Measurements from ENCODE around the gene ENTPD2.

ENTPD2 gene

DNA sequence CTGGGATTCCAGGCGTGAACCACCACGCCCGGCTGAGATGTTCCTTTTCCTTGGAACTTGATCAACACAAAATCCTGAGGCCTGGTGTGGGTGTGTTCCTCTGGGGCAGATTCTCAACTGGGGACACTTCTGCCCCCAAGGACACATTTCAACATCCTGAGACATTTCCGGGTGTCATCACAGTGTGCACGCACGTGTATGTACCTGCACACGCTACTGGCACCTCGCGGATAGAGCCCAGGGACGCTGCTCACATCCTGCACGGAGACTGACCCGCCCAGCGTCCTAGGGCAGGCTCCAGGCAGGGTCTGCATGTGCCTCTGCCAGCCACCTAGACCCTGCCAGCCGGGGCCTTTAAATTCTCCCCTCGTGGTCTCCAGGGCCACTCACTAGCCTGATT is 8.5 kb upstream of the ENTPD2 start:
- Histone ChIP-seq H3K4me3 (ENCODE audit: low read depth, low read length) (no peak overlapping the region), H3K9ac (ENCODE audit: low read length) (no peak overlapping the region), H3K9me3 (ENCODE audit: control insufficient read depth, insufficient read depth, low read depth, low read length) (no peaks in the 10 kb centered on the region), H3K27ac (ENCODE audit: low read depth, low read length) (no peak overlapping the region), H3K27me3 (ENCODE audit: control insufficient read depth, insufficient read depth, low read length) (peaks cover 6% of the 10 kb centered on the region; the same call in 1 of the 2 replicates), H3K4me1 (ENCODE audit: control insufficient read depth, insufficient read depth, low read length) (peaks cover 3% of the 10 kb centered on the region; the same call in 1 of the 2 replicates), H3K36me3 (ENCODE audit: control insufficient read depth, insufficient read depth, low read length) (peaks cover 23% of the 10 kb centered on the region)

- Histone ChIP-seq H3K9ac (ENCODE audit: low read length) (no peak overlapping the region), H3K4me3 (ENCODE audit: low read depth, low read length) (no peak overlapping the region), H3K9me3 (ENCODE audit: control insufficient read depth, insufficient read depth, low read depth, low read length) (no peaks in the 10 kb centered on the region), H3K27me3 (ENCODE audit: control insufficient read depth, insufficient read depth, low read length) (peaks cover 30% of the 10 kb centered on the region), H3K4me1 (ENCODE audit: control insufficient read depth, insufficient read depth, low read length) (peaks cover 18% of the 10 kb centered on the region), H3K27ac (ENCODE audit: low read depth, low read length) (no peak overlapping the region), H3K36me3 (ENCODE audit: control insufficient read depth, insufficient read depth, low read length) (no peaks in the 10 kb centered on the region)
Observed at GRCh38 chr9:137058521-137059234, 4.8 kb upstream of the ENTPD2 start.

DNA sequence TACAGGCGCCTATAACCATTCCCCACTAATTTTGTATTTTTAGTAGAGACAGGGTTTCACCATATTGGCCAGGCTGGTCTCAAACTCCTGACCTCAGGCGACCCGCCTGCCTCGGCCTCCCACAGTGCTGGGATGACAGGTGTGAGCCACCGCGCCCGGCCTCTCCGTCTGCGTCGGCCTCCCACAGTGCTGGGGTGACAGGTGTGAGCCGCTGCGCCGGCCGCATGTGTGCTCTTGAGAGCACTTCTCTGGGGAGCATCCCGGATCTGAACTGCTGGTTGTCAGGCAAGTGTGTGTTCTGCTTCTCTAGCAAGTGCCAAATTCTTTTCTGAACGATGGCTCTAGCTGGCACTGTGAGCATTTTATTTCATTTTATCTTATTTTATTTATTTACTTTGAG is 3.7 kb upstream of the ENTPD2 start:
- no peaks in the 10 kb centered on the region for H3K9me3 ChIP-seq (ENCODE audit: control insufficient read depth, insufficient read depth, low read depth, low read length)
- no peaks in the 10 kb centered on the region for H3K36me3 ChIP-seq (ENCODE audit: control insufficient read depth, insufficient read depth, low read length)
- no peak overlapping the region for H3K4me3 ChIP-seq (ENCODE audit: low read depth, low read length)
- peaks cover 17% of the 10 kb centered on the region for H3K4me1 ChIP-seq (ENCODE audit: control insufficient read depth, insufficient read depth, low read length)
- no peak overlapping the region for H3K9ac ChIP-seq (ENCODE audit: low read length)
- H3K27ac ChIP-seq (ENCODE audit: low read depth, low read length), result no peak overlapping the region
- H3K27me3 ChIP-seq (ENCODE audit: control insufficient read depth, insufficient read depth, low read length), result peaks cover 42% of the 10 kb centered on the region

GRCh38 chr9:137056739-137057415 is 3.0 kb upstream of the ENTPD2 start:
- Histone ChIP-seq H3K9me3 (ENCODE audit: control insufficient read depth, insufficient read depth, low read depth, low read length) (no peaks in the 10 kb centered on the region), H3K4me1 (ENCODE audit: control insufficient read depth, insufficient read depth, low read length) (peaks cover 17% of the 10 kb centered on the region), H3K4me3 (ENCODE audit: low read depth, low read length) (no peak overlapping the region), H3K9ac (ENCODE audit: low read length) (no peak overlapping the region), H3K27ac (ENCODE audit: low read depth, low read length) (no peak overlapping the region), H3K27me3 (ENCODE audit: control insufficient read depth, insufficient read depth, low read length) (peaks cover 48% of the 10 kb centered on the region), H3K36me3 (ENCODE audit: control insufficient read depth, insufficient read depth, low read length) (no peaks in the 10 kb centered on the region)

DNA sequence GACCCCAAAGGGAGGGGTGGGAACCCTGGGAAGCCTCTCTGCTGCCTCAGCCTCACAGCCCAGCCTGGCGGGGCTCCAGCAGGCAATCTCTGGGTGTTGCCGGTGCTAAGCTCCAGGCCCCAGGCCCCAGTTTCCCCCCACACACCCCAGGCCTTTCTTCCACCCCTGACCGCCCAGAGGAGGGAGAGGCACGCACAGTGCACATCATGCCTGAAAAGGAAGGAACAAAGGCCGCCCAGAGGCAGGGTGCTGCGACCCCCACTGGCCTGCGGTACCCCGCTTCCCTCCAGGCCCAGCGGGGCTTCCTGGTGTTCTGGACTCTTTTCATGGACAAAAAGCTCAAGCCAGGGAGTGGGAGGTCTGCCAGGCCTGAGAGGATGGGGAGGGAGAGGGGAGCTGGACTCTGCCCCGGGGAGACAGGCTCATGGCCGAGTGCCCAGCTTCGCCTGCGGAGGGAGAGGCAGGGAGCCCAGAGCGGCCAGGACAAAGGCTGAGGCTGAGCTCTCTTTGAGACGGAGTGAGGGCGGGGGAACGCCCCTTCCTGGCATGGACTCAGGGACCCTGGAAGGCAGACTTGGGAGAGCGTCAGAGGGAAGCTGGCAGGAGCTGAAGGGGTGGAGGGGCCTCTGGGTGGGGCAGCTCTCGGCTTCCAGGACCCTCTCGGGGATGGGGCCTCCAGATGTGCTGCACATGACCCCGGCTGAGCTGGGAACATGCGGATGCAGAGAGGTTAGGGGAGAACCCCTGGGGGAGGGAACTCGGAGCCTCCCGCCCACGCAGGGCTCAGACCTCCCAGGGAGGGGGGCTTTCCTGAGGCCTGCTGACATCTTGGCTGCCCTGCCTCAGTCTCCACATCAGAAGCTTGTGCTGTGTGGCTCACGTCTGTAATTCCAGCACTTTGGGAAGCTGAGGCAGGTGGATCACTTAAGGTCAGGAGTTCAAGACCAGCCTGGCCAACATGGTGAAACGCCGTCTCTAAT is 1.8 kb upstream of the ENTPD2 start:
- Histone ChIP-seq H3K36me3 (ENCODE audit: control insufficient read depth, insufficient read depth, low read length) (no peaks in the 10 kb centered on the region), H3K4me1 (ENCODE audit: control insufficient read depth, insufficient read depth, low read length) (peaks cover 17% of the 10 kb centered on the region), H3K9ac (ENCODE audit: low read length) (no peak overlapping the region), H3K9me3 (ENCODE audit: control insufficient read depth, insufficient read depth, low read depth, low read length) (no peaks in the 10 kb centered on the region), H3K4me3 (ENCODE audit: low read depth, low read length) (no peak overlapping the region), H3K27me3 (ENCODE audit: control insufficient read depth, insufficient read depth, low read length) (peaks cover 60% of the 10 kb centered on the region), H3K27ac (ENCODE audit: low read depth, low read length) (no peak overlapping the region)

DNA sequence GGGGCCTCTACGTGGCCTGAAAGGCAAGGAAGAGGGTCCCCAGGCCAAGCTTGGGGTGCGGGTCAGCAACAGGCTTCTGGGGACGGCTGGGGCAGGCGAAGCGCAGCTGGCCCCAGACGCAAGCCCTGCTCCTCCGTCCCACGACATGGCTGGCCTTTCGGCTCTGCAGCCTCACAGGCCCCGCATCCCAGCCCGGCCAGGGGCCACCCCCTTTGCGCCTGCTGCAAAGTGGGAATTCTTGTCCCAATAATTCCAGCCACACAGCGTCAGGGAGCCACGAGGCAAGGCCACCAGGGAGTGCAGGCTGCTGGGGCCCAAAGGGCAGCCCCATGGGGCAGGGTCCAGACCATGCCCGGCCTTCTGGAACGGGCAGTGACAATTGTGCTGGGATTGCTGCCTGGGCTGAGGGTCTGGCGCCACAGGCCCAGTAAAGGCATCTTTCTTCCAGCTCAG is 1.1 kb upstream of the ENTPD2 start:
- Histone ChIP-seq H3K9me3 (ENCODE audit: control insufficient read depth, insufficient read depth, low read depth, low read length) (no peaks in the 10 kb centered on the region), H3K4me1 (ENCODE audit: control insufficient read depth, insufficient read depth, low read length) (peaks cover 17% of the 10 kb centered on the region), H3K36me3 (ENCODE audit: control insufficient read depth, insufficient read depth, low read length) (no peaks in the 10 kb centered on the region), H3K27me3 (ENCODE audit: control insufficient read depth, insufficient read depth, low read length) (peaks cover 68% of the 10 kb centered on the region), H3K4me3 (ENCODE audit: low read depth, low read length) (peak overlapping the region; percentile 62; the same call in 1 of the 2 replicates), H3K27ac (ENCODE audit: low read depth, low read length) (no peak overlapping the region), H3K9ac (ENCODE audit: low read length) (no peak overlapping the region)

DNA sequence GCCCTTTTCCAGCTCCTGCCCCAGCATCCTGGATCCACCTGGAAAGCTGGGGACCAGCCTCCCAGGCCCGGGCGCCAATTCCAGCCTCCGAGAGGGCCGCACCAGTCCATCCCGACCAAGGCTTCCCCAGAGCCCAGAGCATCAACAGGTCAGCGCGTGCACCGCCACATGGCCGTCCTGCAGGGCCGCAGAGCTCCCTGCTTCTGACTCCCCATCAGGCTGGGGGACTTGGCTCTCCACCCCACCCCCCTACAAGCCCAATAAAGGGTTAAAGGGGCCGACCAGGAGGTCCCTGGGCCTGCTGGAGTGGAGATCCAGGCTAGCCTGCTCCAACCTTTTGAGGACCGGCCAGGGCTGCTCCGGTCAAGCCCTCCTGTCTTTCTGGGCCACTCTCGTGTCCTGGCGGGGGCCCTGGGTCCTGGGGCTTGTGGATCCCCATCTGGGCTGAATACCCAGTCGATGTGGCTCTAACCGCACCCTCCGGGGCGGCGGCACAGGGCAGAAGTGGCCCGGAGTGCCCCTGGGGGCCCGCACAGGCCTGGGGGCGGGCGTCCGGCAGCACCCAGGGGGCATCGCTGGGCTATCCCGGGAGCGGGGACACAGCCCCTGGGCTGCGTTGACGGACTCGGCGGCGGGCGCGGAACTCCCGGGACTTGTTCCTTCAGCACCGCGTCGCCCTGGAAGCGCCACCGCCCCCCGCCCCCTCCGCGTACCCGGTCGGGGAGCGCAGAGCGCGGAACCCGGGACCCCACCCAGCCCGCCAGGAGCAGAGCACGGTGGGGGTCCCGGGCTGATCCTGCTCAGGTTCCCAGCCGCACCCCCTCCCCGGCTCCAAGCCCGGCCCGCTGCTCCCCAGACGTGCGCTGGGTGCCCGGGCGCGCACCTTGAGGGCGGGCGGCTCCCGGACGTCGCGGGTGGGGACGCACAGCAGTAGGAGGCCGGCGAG is 590 bp downstream of the ENTPD2 start:
- Histone ChIP-seq H3K9ac (ENCODE audit: low read length) (no peak overlapping the region), H3K4me1 (ENCODE audit: control insufficient read depth, insufficient read depth, low read length) (peaks cover 23% of the 10 kb centered on the region), H3K27me3 (ENCODE audit: control insufficient read depth, insufficient read depth, low read length) (peaks cover 77% of the 10 kb centered on the region), H3K4me3 (ENCODE audit: low read depth, low read length) (peak overlapping the region; percentile 62), H3K36me3 (ENCODE audit: control insufficient read depth, insufficient read depth, low read length) (no peaks in the 10 kb centered on the region), H3K9me3 (ENCODE audit: control insufficient read depth, insufficient read depth, low read depth, low read length) (no peaks in the 10 kb centered on the region), H3K27ac (ENCODE audit: low read depth, low read length) (no peak overlapping the region)

- Histone ChIP-seq H3K9me3 (ENCODE audit: control insufficient read depth, insufficient read depth, low read depth, low read length) (no peaks in the 10 kb centered on the region), H3K4me1 (ENCODE audit: control insufficient read depth, insufficient read depth, low read length) (peaks cover 23% of the 10 kb centered on the region), H3K9ac (ENCODE audit: low read length) (no peak overlapping the region), H3K27ac (ENCODE audit: low read depth, low read length) (no peak overlapping the region), H3K4me3 (ENCODE audit: low read depth, low read length) (no peak overlapping the region), H3K36me3 (ENCODE audit: control insufficient read depth, insufficient read depth, low read length) (no peaks in the 10 kb centered on the region), H3K27me3 (ENCODE audit: control insufficient read depth, insufficient read depth, low read length) (peaks cover 87% of the 10 kb centered on the region)
Observed at GRCh38 chr9:137052293-137052692, 1.6 kb downstream of the ENTPD2 start.

DNA sequence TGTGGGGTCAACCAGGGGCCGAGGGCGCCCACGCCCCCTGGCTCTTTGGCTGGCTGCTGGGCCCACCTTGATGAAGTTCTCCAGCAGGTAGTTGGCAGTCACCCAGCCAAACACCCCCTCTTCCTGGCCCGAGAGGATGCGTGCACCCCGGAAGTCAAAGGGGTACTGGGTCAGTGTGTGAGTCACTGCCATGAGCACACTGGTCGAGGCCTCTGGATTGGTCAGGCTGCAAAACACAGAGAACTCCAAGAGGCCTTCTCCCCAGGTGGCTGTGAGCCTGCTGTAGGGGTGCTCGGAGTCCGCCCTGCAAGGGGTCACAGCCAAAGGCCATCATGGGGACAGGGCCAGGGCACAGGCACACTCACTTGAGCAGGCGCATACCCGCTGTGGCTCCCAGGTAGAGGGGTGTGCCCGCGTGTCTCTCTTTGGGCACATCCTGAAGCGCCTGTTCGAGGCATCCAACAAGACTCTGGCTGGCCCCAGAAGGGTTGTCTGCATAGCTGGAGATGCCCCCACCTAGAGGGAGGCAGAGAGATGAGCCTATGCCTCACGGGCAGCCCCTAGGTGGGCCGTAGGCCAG is 2.6 kb downstream of the ENTPD2 start:
- H3K27ac ChIP-seq (ENCODE audit: low read depth, low read length), result no peak overlapping the region
- H3K27me3 ChIP-seq (ENCODE audit: control insufficient read depth, insufficient read depth, low read length), result peaks cover 96% of the 10 kb centered on the region
- no peak overlapping the region for H3K4me3 ChIP-seq (ENCODE audit: low read depth, low read length)
- H3K9me3 ChIP-seq (ENCODE audit: control insufficient read depth, insufficient read depth, low read depth, low read length), result no peaks in the 10 kb centered on the region
- peaks cover 23% of the 10 kb centered on the region for H3K4me1 ChIP-seq (ENCODE audit: control insufficient read depth, insufficient read depth, low read length)
- no peaks in the 10 kb centered on the region for H3K36me3 ChIP-seq (ENCODE audit: control insufficient read depth, insufficient read depth, low read length)
- no peak overlapping the region for H3K9ac ChIP-seq (ENCODE audit: low read length)

DNA sequence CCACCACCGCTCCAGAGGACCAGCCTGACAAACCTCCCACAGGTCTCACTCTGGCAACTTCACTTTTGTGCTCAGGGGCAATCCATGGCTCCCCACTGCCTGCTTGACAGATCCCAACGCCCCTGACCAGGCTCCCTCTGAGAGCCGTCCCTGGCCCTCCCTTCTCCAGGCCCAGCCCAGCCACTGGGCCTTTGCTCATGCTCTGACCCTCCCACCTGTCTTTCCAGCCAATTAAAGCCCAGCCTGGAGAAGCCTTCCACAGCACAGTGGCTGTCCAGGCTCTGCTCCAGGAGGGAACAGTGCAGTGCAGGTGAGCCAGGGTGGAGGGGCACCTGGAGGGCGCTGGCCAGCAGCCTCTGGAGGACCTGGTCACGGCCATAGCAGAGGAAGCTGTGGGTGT is 3.3 kb downstream of the ENTPD2 start:
- Histone ChIP-seq H3K27me3 (ENCODE audit: control insufficient read depth, insufficient read depth, low read length) (peaks cover 96% of the 10 kb centered on the region), H3K36me3 (ENCODE audit: control insufficient read depth, insufficient read depth, low read length) (no peaks in the 10 kb centered on the region), H3K27ac (ENCODE audit: low read depth, low read length) (no peak overlapping the region), H3K9ac (ENCODE audit: low read length) (no peak overlapping the region), H3K9me3 (ENCODE audit: control insufficient read depth, insufficient read depth, low read depth, low read length) (no peaks in the 10 kb centered on the region), H3K4me1 (ENCODE audit: control insufficient read depth, insufficient read depth, low read length) (peaks cover 18% of the 10 kb centered on the region), H3K4me3 (ENCODE audit: low read depth, low read length) (no peak overlapping the region)
